GM19239 (cell line): ENCODE measurements around the gene BTNL8.
"Not testable (repeated sequence)": the region's sequence is repeated elsewhere in the genome, so short reads cannot be mapped to it uniquely, and the experiment has no call there.

ENCODE experiments used
- DNase-seq: peaks from one replicate; pipeline ENCODE4 v3.0.0; 2011; ENCODE audit warnings: low spot score; ENCODE audit not compliant: insufficient read length
- FAIRE-seq: peaks from 2 replicates; lab custom pipeline; 2011; peaks lifted over from hg19 to GRCh38; lab: Jason Lieb, UNC

BTNL8 gene

GRCh38 chr5:180874804-180875582 is 24.0 kb upstream of the BTNL8 start:
- DNase-seq (no peak), FAIRE-seq (no peak)

DNA sequence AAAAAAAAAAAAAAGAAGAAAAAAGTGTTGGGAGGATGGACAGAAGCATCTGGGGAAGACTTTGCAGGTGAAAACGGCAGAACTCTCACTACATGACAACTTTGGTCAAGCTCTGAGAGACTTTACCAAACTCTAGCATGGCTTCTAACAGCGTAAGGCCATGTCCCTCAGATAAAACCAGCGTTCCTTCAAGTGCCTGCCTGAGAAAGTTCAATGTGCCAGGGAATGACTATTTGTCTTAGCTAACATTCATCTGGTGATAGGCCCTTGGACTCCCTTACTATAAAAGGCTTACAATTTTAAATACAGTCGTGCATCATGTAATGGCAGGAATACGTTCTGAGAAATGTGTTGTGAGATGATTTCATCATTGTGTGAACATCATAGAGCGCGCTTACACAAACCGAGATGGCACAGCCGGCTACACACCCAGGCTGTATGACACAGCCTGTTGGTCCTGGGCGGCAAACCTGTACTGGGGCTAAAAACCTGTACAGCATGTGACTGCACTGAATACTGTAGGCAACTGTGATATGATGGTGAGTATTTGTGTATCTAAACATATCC is 23.0 kb upstream of the BTNL8 start:
- DNase-seq (no peak), FAIRE-seq (no peak)

GRCh38 chr5:180885845-180886529 is 13.0 kb upstream of the BTNL8 start:
- not testable (repeated sequence) for FAIRE-seq, DNase-seq

GRCh38 chr5:180889381-180889780 is 9.6 kb upstream of the BTNL8 start:
- FAIRE-seq: no peak
- DNase-seq: no peak

- DNase-seq: not testable (repeated sequence)
Measured at GRCh38 chr5:180895330-180895729, 3.6 kb upstream of the BTNL8 start.

DNA sequence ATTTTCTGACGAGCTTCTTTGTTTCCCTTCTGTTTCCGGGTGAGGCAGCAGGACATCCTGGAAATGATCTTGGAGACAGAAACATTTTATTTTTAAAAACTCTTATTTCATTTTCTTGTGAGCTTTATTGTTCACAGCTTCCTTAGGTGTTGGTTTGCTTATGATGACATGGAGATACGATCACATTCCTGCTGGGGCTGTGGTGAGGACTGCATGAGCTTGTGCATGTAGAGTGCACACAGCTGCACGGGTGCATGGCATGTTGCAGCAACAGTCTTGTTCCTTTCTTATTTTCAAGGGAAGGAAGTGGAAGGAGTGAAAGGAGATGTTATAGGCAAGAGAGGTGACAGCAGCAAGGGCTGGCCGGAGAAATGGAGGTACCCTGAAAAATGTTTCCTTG is 1.2 kb downstream of the BTNL8 start:
- FAIRE-seq (no peak), DNase-seq (no peak)

More at GRCh38 chr5:180895330-180895729, 3.6 kb upstream of the BTNL8 start:
- FAIRE-seq: not testable (repeated sequence)

- DNase-seq (no peak), FAIRE-seq (no peak)
Measured at GRCh38 chr5:180901319-180902009, 2.5 kb downstream of the BTNL8 start.

GRCh38 chr5:180908400-180908799 is 9.4 kb downstream of the BTNL8 start:
- DNase-seq: no peak
- no peak for FAIRE-seq

GRCh38 chr5:180908998-180909731 is 10.2 kb downstream of the BTNL8 start:
- FAIRE-seq (no peak), DNase-seq (no peak)

GRCh38 chr5:180909782-180910181 is 10.8 kb downstream of the BTNL8 start:
- FAIRE-seq: no peak
- DNase-seq: no peak

- no peak for DNase-seq
- no peak for FAIRE-seq
Measured at GRCh38 chr5:180910182-180910581, 11.2 kb downstream of the BTNL8 start.

GRCh38 chr5:180910735-180911134 is 11.8 kb downstream of the BTNL8 start:
- no peak for FAIRE-seq
- DNase-seq: no peak

DNA sequence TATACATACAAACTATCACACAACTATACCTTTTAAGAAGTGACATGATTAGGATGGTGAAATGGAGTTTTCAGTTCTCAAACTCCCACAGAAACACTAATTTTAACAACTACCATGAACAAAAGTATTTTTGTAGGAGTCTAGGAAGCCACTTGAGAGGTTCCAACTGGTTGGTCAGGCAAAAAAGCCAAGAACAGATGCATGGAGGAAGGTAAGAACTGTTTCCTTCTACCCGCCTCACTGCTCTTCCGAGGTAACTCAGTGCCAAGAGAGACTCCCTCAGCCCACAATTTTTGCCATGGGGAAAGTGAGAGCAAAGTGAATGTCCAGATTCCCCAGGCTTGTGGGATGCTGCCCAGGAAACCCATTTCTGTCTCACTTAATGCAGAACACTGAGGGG is 15.7 kb downstream of the BTNL8 start:
- no peak for DNase-seq
- FAIRE-seq: no peak

DNA sequence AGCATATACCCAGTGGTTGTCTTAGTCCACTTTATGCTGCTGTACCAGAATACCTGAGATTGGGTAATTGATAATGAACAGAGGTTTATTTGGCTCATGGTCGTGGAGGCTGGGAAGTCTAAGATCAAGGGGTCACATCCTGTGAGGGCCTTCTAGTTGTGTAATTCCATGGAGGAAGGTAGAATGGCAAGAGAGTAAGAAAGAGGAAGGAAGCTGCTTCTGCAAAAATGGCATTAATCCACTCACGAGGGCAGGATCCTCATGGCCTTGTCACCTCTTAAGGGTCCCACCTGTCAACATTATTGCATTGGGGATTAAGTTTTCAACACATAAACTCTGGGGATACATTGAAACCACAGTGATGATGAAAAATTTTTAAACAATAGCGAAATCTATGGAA is 17.0 kb downstream of the BTNL8 start:
- no peak for FAIRE-seq
- DNase-seq: no peak

DNA sequence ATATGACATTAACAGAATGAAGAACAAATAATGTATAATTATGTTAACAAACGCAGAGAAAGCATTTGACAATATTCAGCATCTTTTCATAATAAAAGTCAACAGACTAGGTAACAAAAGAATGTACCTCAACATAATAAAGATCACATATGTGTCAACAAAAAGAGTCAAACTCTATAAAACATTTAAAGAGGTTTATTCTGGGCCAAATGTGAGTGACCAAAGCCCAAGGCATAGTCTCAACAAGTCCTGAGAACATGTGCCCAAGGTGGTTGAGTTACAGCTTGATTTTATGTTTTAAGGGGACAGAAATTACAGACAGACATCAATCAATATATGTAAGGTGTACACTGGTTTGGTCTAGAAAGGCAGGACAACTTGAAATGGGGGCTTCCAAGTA is 19.4 kb downstream of the BTNL8 start:
- no peak for DNase-seq
- no peak for FAIRE-seq

GRCh38 chr5:180920710-180921109 is 21.8 kb downstream of the BTNL8 start:
- no peak for DNase-seq
- FAIRE-seq: no peak

GRCh38 chr5:180922932-180923331 is 24.0 kb downstream of the BTNL8 start:
- DNase-seq (no peak), FAIRE-seq (no peak)

- DNase-seq (no peak), FAIRE-seq (no peak)
Measured at GRCh38 chr5:180932660-180933059, 33.7 kb downstream of the BTNL8 start.

DNA sequence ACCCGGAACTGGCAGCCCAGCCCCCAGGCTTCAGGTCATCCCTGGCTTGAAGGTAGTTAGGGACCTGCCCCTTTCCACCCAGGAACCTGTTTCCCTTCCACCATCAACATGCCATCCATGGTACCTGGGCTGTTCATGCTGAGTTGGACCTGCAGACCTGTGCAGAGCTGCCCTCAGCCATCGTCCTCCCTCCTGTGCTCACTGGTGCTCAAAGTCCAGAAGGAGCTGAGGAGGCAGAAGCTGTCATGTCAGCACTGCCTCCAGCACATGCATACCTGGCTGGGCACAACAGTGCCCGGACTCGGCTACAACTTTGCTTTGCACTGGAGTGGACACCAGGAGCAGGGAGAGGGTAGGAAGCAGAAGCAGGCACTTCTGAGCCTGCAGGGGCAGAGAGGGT is 36.2 kb downstream of the BTNL8 start:
- DNase-seq: no peak
- no peak for FAIRE-seq

- FAIRE-seq: no peak
- no peak for DNase-seq
Measured at GRCh38 chr5:180938294-180938693, 39.3 kb downstream of the BTNL8 start.
